Liver (tissue), 3 donors: Measurements from ENCODE around the gene RPS6KA1.

Experiments used
- ATF3 ChIP-seq: IDR thresholded peaks from 2 replicates; pipeline ENCODE4 v1.6.1; 2016; ENCODE audit warnings: antibody characterized with exemption
- CTCF ChIP-seq: fragments of 150-350 bp; IDR thresholded peaks from 2 replicates; pipeline ENCODE4 v1.5.1; 2017; ENCODE audit warnings: improper control_type of control experiment, low read depth, low read length; ENCODE audit not compliant: missing input control
- EGR1 ChIP-seq, 2 donors: IDR thresholded peaks; 2 replicates each; pipeline ENCODE4 v1.6.1; 2016 to 2018; ENCODE audit warnings: antibody characterized with exemption in 2 of 2, low read depth in 2 of 2
- FOXA1 ChIP-seq: IDR thresholded peaks from 2 replicates; pipeline ENCODE4 v1.6.1; 2016; ENCODE audit warnings: antibody characterized with exemption
- GABPA ChIP-seq, 2 donors: IDR thresholded peaks in 1 of 2; conservative IDR thresholded peaks in 1 of 2; 2 replicates each; pipeline ENCODE4 v1.6.1; 2016; ENCODE audit warnings: antibody characterized with exemption in 2 of 2, mild to moderate bottlenecking in 1 of 2, moderate library complexity in 1 of 2
- HNF4A ChIP-seq, 2 donors: conservative IDR thresholded peaks; 2 replicates each; pipeline ENCODE4 v1.6.1; 2016; ENCODE audit warnings: antibody characterized with exemption in 2 of 2, mild to moderate bottlenecking in 2 of 2
- JUND ChIP-seq, 2 donors: IDR thresholded peaks; 2 replicates each; pipeline ENCODE4 v1.6.1; 2016; ENCODE audit warnings: antibody characterized with exemption in 2 of 2
- MAX ChIP-seq: IDR thresholded peaks from 2 replicates; pipeline ENCODE4 v1.6.1; 2016; ENCODE audit warnings: antibody characterized with exemption
- RAD21 ChIP-seq, 2 donors: IDR thresholded peaks; 2 replicates each; pipeline ENCODE4 v1.6.1; 2016; ENCODE audit warnings: antibody characterized with exemption in 2 of 2, mild to moderate bottlenecking in 2 of 2
- REST ChIP-seq: IDR thresholded peaks from 2 replicates; pipeline ENCODE4 v1.6.1; 2016; ENCODE audit warnings: antibody characterized with exemption, mild to moderate bottlenecking
- SP1 ChIP-seq: IDR thresholded peaks from 2 replicates; pipeline ENCODE4 v1.6.1; 2018; ENCODE audit warnings: antibody characterized with exemption, mild to moderate bottlenecking
- TAF1 ChIP-seq: conservative IDR thresholded peaks from 2 replicates; pipeline ENCODE4 v1.6.1; 2016; ENCODE audit warnings: antibody characterized with exemption, mild to moderate bottlenecking
- YY1 ChIP-seq: IDR thresholded peaks from 2 replicates; pipeline ENCODE4 v1.6.1; 2016; ENCODE audit warnings: antibody characterized with exemption, mild to moderate bottlenecking
- ZBTB33 ChIP-seq: IDR thresholded peaks from 2 replicates; pipeline ENCODE4 v1.6.1; 2016; ENCODE audit warnings: antibody characterized with exemption
- donor health status: healthy.
- donor health status: healthy.

- TF ChIP-seq MAX: no peak
- no peak for TF ChIP-seq CTCF
- no peak for TF ChIP-seq TAF1
- TF ChIP-seq JUND (IDR thresholded peaks at IDR 0.05): no peak
- TF ChIP-seq YY1: no peak
- TF ChIP-seq ATF3: no peak
- TF ChIP-seq EGR1 (IDR thresholded peaks at IDR 0.05; ENCODE audit: low read depth in 2 of 2): no peak
- no peak for TF ChIP-seq ZBTB33
- no peak for TF ChIP-seq REST
- TF ChIP-seq FOXA1: no peak
- TF ChIP-seq SP1: no peak
- no peak for TF ChIP-seq GABPA (IDR thresholded peaks at IDR 0.05 in 1 of 2, conservative IDR thresholded peaks at IDR 0.05 in 1 of 2)
- no peak for TF ChIP-seq RAD21 (IDR thresholded peaks at IDR 0.05)
- no peak for TF ChIP-seq HNF4A (conservative IDR thresholded peaks at IDR 0.05)
Observed at GRCh38 chr1:26574719-26575251, 45.2 kb downstream of the RPS6KA1 start.
